MV-4-11 (cell line): Measurements from ENCODE around the gene GPC3.
"Not testable (repeated sequence)": the region's sequence is repeated elsewhere in the genome, so short reads cannot be mapped to it uniquely, and the experiment has no call there.

Experiments
- DNase-seq: peaks from one replicate; lab custom pipeline; 2025; lab: John Stamatoyannopoulos, UW

The GPC3 gene

GRCh38 chrX:133762976-133763548 is 222.3 kb downstream of the GPC3 start:
- DNase-seq: not testable (repeated sequence)

GRCh38 chrX:133754657-133755056 is 230.7 kb downstream of the GPC3 start:
- no peak for DNase-seq

GRCh38 chrX:133749951-133750350 is 235.4 kb downstream of the GPC3 start:
- DNase-seq: no peak

DNA sequence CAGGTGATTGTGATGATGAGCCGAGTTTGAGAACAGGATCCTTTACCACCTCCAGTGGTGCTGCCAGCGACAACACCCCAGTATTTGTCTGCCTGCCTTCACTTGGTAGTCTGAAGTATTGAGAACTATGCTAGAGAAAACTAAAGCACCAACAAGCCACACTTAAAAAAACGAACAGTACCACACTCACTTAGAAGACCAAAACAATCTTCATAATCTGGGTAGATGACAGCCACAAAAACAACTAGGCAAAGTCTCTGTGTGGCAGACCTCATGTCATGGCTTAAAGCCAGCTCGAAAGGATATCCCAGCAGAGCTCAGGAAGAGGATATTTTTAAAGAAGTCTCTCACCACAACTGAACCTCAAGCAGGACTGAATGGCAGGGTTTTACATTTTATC is 236.0 kb downstream of the GPC3 start:
- DNase-seq: peak; percentile 7

- no peak for DNase-seq
Measured at GRCh38 chrX:133747196-133747595, 238.2 kb downstream of the GPC3 start.

DNA sequence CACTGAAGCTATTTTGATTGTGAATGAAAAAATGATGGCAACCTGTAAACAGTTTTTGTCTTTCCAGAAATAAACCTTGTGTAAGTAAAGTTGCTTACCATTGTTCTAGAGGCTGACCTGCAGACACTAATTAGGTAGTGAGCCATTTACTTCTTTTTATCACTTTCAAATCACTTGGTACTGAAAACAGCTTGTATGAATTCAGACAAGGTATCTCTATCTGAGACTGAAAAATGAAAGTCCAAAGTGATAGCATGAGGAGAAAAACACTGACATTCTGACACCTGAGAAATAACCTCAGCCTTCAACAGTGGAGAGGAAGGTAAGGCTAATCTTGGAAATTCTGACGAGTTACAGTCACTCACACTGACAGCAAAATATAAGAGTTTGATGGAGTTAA is 238.8 kb downstream of the GPC3 start:
- no peak for DNase-seq

- no peak for DNase-seq
Measured at GRCh38 chrX:133745349-133745748, 240.0 kb downstream of the GPC3 start.

GRCh38 chrX:133742602-133743305 is 242.6 kb downstream of the GPC3 start:
- no peak for DNase-seq

GRCh38 chrX:133741303-133741702 is 244.1 kb downstream of the GPC3 start:
- DNase-seq: no peak

DNA sequence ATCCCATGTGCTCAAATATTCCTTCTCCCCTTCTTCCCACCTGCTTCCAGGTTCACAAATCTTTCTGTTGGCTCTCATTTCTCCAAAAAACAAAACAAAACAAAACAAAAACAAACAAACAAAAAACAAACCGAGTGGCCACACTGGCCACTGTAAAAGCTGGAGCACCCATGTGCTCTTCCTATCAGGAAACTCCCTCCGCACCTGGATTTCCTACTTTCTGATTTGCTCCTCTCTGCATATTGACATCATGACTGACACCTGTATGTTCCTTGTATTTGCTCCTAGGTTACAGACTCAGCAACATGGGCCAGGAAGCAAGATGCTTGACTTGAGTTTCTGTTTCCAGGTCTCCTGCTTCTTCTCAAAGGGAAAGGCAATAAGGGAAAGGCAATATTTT is 258.8 kb downstream of the GPC3 start:
- no peak for DNase-seq

- DNase-seq: no peak
Measured at GRCh38 chrX:133726211-133726630, 259.2 kb downstream of the GPC3 start.

- no peak for DNase-seq
Measured at GRCh38 chrX:133723930-133724329, 261.5 kb downstream of the GPC3 start.

GRCh38 chrX:133722756-133723155 is 262.6 kb downstream of the GPC3 start:
- no peak for DNase-seq

DNA sequence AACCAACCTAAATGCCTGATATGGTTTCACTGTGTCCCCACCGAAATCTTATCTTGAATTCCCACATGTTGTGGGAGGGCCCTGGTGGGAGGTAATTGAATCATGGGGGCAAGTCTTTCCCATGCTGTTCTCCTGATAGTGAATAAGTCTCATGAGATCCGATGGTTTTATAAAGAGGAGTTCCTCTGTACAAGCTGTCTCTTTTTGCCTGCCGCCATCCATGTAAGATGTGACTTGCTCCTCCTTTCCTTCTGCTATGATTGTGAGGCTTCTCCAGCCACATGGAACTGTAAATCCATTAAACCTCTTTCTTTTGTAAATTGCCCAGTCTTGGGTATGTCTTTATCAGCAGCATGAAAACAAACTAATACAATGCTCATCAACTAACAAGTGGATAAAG is 265.1 kb downstream of the GPC3 start:
- DNase-seq: not testable (repeated sequence)

DNA sequence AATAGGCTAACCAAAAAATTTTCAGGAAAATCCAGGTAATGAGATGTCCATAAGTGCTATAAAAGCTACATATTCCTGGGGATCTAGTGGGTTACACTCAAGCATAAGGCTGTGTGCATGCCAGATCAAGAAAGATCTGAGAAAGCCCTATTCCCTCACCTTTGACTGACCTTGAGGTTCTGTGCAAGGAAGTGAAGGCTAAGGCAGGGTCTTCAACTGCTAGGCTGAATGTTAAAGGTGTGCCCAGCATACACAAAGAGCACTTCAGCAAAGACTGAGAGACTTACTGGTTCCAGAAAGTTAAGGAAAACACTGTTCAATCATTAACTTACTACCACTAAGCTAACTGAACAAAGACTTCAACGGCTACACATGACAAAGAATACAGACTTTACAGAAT is 269.7 kb downstream of the GPC3 start:
- DNase-seq: no peak

DNA sequence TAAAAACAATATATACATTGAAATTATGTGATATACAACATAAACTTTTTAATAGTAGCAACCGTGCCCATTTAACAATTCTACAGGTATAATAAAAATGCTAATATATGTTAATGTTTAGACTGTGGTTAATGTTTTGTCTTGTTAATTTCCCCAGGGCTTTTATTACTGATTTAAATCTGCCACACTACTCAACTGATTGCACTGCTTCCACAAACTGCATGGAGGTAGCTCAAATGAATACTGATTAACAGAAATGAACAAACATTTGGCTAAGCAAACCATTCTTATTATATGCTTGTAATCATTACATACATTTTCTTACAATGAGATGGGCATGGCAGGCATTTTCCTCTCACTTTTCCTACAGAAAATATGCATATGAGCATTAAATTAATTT is 275.9 kb downstream of the GPC3 start:
- no peak for DNase-seq

DNA sequence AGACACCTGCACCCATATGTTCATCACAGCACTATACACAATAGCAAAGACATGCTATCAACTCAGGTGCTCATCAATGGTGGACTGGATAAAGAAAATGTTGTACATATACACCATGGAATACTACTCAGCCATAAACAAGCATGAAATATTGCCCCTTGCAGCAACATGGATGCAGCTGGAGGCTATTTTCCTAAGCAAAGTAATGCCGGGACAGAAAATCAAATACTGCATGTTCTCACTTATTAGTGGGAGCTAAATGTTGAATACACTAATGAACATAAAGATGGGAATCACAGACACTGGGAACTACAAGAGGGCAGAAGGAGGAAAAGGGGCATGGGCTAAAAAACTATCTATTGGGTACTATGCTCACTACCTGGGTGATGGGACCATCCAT is 278.5 kb downstream of the GPC3 start:
- DNase-seq: no peak

DNA sequence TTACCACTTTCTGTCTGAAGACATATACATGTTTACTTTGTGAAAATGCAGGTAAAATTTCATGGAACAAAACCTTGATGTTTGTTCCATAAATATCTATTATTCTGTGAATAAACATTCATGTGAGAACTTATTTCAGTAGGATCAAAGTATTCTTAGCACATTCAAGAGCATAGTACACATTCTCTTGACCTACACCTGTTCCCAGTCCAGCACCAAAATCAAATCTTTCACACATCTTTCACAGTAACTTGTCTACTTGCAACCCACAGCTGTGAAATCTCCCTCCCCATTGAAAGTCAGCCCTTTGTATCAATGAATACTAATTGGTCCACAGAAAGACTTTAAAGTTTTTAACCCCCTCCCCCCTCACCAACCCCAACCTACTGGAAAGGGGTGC is 283.2 kb downstream of the GPC3 start:
- no peak for DNase-seq

GRCh38 chrX:133699023-133699728 is 286.2 kb downstream of the GPC3 start:
- DNase-seq: no peak

DNA sequence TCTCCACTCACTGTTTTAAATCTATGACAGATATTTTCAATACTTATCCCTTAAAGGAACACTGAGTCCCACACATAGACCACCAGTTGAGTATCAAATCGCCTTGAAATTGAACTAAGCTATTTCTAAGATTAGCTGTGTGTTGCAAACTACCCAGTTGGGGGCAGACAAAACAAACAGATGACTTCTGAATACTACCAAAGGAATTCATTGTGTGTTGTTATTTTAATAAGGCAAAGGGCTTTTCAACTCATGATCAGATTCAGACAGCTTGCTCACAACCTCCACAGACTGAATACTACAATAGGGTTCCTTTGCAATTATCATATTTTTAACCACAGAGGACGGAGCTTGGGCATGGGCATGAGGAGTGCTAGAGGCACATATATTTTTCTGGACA is 287.1 kb downstream of the GPC3 start:
- no peak for DNase-seq

DNA sequence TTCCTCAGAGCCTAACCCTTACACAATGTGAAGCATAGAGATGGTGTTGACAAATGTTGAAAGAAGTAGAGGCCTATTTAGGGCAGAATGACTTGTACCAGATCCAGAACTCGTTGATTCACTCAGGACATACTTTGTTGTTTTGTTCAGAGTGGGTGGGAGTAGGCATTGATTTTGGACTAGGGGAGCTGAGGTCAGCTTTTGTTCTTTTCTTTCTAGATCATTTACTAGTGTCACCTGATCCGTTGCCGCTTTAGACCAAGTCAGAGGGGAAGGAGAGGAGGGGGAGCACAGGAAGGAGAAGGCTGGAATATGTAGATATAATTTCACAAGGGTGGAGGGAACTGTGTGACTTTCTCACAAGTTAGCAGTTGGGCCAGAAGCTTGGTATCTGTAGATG is 287.7 kb downstream of the GPC3 start:
- DNase-seq: no peak

- DNase-seq: peak; percentile 9
Measured at GRCh38 chrX:133689997-133690599, 295.3 kb downstream of the GPC3 start.

DNA sequence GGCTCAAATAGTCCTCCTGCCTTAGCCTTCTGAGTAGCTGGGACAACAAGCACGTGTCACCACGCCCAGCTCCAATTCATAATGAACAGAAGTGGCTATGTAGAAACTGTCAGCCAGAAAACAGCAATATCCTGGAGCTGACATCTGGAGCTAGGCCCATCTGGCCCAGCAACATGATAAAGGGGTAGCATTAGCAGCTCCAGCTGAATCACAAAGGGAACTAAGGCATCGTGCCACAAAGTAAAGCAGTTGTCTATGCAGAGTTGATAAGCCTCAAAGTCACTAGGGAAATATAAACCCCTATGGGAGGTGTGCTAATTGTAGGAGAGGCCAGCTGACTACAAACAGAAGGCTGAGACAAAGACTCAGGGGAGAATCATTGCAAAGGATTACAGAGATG is 299.6 kb downstream of the GPC3 start:
- DNase-seq: no peak
